Effector memory CD4-positive, alpha-beta T cell (primary cell): Measurements from ENCODE around the gene PLEKHA7.

Source experiments
- DNase-seq, 3 donors: peaks; one replicate each; pipeline ENCODE4 v3.0.0-alpha.2; 2020
- H3K27ac ChIP-seq: 2 replicates; pipeline ENCODE4 v1.7.0; 2013; ENCODE audit warnings: mild to moderate bottlenecking, low read length, moderate library complexity; ENCODE audit not compliant: insufficient read depth, poor library complexity, severe bottlenecking
- H3K27me3 ChIP-seq: replicated peaks from 2 replicates; pipeline ENCODE4 v1.7.0; 2013; ENCODE audit warnings: mild to moderate bottlenecking, low read length; ENCODE audit not compliant: insufficient read depth, control insufficient read depth, poor library complexity, severe bottlenecking
- H3K36me3 ChIP-seq: 2 replicates; pipeline ENCODE4 v1.7.0; 2013; ENCODE audit warnings: mild to moderate bottlenecking, low read length, moderate library complexity; ENCODE audit not compliant: control insufficient read depth, insufficient read depth
- H3K4me1 ChIP-seq: 2 replicates; pipeline ENCODE4 v1.7.0; 2013; ENCODE audit warnings: low read length, mild to moderate bottlenecking; ENCODE audit not compliant: control insufficient read depth, insufficient read depth, poor library complexity, severe bottlenecking
- H3K4me3 ChIP-seq: 2 replicates; pipeline ENCODE4 v1.7.0; 2013; ENCODE audit warnings: low read length, low read depth, mild to moderate bottlenecking; ENCODE audit not compliant: insufficient read depth, poor library complexity, severe bottlenecking
- H3K9me3 ChIP-seq: 2 replicates; pipeline ENCODE4 v1.7.0; 2013; ENCODE audit warnings: mild to moderate bottlenecking, low read length, moderate library complexity; ENCODE audit not compliant: control insufficient read depth

Gene PLEKHA7

GRCh38 chr11:16933291-16933690, 80.9 kb downstream of the PLEKHA7 start:
- Histone ChIP-seq H3K4me3 (no peak overlapping the region), H3K4me1 (no peaks in the 10 kb centered on the region), H3K9me3 (no peaks in the 10 kb centered on the region), H3K27me3 (peaks cover 3% of the 10 kb centered on the region), H3K36me3 (no peaks in the 10 kb centered on the region), H3K27ac (no peak overlapping the region)
- DNase-seq: no peak

DNA sequence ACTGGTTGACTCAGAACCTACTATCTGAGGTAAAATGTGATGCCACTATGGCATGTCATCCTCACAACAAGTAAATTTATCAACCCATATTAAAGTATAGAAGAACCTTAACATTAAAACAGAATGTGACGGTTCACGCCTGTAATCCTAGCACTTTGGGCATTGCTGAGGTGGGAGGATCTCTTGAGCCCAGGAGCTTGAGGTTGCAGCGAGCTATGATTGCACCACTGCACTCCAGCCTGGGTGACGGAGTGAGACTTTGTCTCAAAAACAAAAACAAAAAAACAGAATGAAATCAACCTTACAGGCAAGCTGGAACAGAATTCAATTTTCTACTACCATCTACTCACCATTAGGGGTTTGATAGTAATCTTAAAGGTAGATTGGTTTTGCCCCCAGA, 86.2 kb downstream of the PLEKHA7 start:
- H3K27ac ChIP-seq: no peak overlapping the region
- no peak for DNase-seq
- no peaks in the 10 kb centered on the region for H3K9me3 ChIP-seq
- H3K27me3 ChIP-seq: peaks cover 3% of the 10 kb centered on the region
- H3K4me3 ChIP-seq: no peak overlapping the region
- no peaks in the 10 kb centered on the region for H3K36me3 ChIP-seq
- peaks cover 8% of the 10 kb centered on the region for H3K4me1 ChIP-seq

DNA sequence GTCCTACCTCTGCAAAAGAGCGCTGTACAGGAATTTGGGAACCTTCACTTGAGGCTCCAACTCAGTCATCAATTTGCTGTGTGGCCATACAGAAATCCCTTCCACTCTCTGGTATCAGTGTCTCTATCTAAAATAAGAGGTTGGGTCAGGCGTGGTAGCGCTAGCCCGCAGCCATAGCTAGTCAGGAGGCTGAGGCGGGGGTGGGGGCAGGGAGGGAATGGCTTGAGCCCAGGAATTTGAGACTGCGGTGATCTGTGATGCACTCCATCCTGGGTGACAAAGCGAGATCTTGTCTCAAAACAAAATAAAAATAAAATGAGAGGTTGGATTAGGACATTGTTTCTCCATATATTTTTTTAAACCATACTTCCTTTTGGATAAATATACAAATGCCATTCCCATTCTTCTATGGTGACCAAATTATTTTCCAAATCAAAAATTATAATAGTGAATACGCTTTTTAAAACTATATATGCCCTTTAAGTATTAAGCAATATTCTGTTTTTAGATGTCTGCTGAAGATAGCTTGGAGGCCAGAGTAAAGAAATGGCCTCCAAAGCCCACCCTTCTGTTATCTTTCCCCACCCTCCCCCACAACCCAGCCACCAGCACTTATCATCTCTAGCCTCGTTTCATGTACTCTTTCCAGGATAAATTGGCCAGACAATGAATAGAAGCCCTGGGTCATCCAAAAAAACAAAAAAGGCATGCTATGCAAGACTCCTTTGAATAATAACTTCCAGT, 87.2 kb downstream of the PLEKHA7 start:
- H3K9me3 ChIP-seq: no peaks in the 10 kb centered on the region
- peaks cover 3% of the 10 kb centered on the region for H3K27me3 ChIP-seq
- H3K4me1 ChIP-seq: peaks cover 8% of the 10 kb centered on the region
- no peak overlapping the region for H3K4me3 ChIP-seq
- no peak for DNase-seq
- H3K36me3 ChIP-seq: no peaks in the 10 kb centered on the region
- no peak overlapping the region for H3K27ac ChIP-seq

- H3K4me1 ChIP-seq: peaks cover 8% of the 10 kb centered on the region
- H3K36me3 ChIP-seq: no peaks in the 10 kb centered on the region
- DNase-seq: no peak
- H3K27ac ChIP-seq: no peak overlapping the region
- peaks cover 3% of the 10 kb centered on the region for H3K27me3 ChIP-seq
- H3K9me3 ChIP-seq: no peaks in the 10 kb centered on the region
- peak overlapping the region; percentile 15 for H3K4me3 ChIP-seq
Observed at GRCh38 chr11:16925561-16926065, 88.6 kb downstream of the PLEKHA7 start.

DNA sequence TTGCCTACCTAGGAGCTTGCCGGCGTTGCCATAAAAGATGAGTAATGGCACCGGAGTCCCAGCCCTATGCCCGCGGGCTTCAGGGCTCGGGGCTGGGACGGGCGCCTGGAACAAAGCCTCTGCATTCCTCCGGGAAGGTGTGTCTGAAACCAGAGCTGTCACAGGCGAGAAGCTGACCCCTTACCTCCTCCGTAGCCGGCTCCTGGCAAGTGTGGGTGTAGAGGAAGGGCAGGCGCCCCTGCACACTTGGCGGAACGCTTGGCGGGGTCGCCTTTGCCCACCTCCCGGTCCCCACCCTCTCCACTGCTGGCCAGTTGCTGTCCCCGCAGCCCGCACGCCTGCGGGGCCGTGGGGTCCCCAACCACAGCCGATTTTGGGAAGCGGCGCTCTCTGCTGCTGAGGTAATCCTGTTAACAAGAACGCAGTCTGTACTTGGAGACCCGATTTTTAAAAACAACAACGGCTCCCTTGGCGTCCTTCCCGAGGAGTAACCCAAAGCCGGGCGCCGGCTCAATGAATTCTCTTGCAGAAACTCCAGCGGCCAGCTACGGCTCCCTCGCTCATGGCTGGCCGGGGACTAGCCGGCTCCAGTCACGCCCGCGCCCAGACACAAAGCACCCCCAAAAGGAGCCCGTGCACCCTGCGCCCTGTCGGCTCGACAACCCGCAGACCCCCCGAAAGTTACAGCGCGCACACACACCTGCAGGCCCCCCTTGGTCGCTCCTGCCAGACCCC, 89.2 kb downstream of the PLEKHA7 start:
- Histone ChIP-seq H3K27me3 (peaks cover 3% of the 10 kb centered on the region), H3K27ac (no peak overlapping the region), H3K4me3 (peak overlapping the region; percentile 15), H3K4me1 (peaks cover 8% of the 10 kb centered on the region), H3K9me3 (no peaks in the 10 kb centered on the region), H3K36me3 (no peaks in the 10 kb centered on the region)
- no peak for DNase-seq

GRCh38 chr11:16924462-16924825, 89.8 kb downstream of the PLEKHA7 start:
- no peak overlapping the region for H3K27ac ChIP-seq
- H3K4me3 ChIP-seq: no peak overlapping the region
- H3K27me3 ChIP-seq: peaks cover 3% of the 10 kb centered on the region
- H3K9me3 ChIP-seq: no peaks in the 10 kb centered on the region
- H3K4me1 ChIP-seq: peaks cover 8% of the 10 kb centered on the region
- DNase-seq: no peak
- H3K36me3 ChIP-seq: no peaks in the 10 kb centered on the region

DNA sequence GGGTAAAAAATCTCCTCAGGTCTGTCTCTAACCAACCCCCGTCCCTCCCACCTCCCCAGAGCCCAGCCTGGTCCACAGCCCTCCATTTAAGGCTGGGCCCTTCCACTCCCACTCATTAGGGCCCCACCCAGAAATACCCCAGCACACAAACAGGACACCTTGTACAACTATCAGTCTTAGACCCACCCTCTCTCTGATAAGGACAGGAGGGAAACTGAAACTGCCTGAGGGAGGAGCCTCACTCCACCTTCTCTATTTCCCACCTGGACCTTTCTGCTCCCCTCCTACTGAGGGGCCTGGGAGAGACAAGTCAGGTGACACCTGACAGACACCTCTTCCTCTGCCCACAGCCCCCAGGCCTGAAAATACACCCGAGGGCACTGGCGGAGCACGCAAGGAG, 90.2 kb downstream of the PLEKHA7 start:
- no peak for DNase-seq
- Histone ChIP-seq H3K27me3 (peaks cover 2% of the 10 kb centered on the region), H3K9me3 (no peaks in the 10 kb centered on the region), H3K4me1 (peaks cover 8% of the 10 kb centered on the region), H3K4me3 (no peak overlapping the region), H3K36me3 (no peaks in the 10 kb centered on the region), H3K27ac (no peak overlapping the region)

DNA sequence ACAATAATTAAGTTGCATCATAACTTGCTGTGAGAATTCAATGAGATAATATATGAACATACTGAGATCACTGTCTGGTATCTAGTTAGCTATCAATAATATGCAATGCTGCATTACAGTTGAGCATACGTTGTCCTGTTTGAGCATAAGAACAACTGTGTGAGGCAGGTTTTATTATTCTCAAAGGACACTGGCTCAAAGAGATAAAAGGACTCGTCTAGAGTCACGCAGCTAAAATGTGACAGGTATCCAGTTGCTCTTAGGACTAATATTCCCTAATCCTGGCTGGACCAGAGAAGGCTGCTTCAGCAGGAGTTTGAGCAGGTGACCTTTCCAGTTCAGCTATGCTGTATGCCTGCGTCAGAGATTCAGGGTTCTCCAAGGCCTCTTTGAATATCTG, 92.5 kb downstream of the PLEKHA7 start:
- H3K9me3 ChIP-seq: no peaks in the 10 kb centered on the region
- DNase-seq: no peak
- no peak overlapping the region for H3K4me3 ChIP-seq
- H3K4me1 ChIP-seq: peaks cover 8% of the 10 kb centered on the region
- H3K27ac ChIP-seq: no peak overlapping the region
- no peaks in the 10 kb centered on the region for H3K36me3 ChIP-seq
- H3K27me3 ChIP-seq: no peaks in the 10 kb centered on the region

DNA sequence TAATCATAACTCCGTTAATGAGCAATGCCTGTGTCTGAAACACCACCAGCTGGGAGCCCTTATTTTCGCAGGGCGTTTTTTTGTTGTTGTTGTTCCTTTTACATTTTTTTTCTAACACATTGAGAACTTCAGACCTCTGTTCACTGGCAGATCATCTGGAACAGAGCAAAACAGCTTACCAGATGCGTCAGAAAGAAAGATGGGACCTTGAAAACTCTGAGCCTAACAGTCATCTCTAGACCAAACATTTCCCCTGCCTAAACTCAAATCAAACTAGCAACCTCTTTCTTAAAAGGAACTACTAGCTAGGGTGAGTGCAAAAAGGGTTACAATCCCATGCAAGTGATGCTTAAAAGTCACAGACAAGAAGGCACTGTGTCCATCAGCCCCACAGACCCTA, 93.2 kb downstream of the PLEKHA7 start:
- no peak overlapping the region for H3K27ac ChIP-seq
- no peaks in the 10 kb centered on the region for H3K9me3 ChIP-seq
- no peaks in the 10 kb centered on the region for H3K27me3 ChIP-seq
- DNase-seq: no peak
- peaks cover 8% of the 10 kb centered on the region for H3K4me1 ChIP-seq
- no peak overlapping the region for H3K4me3 ChIP-seq
- no peaks in the 10 kb centered on the region for H3K36me3 ChIP-seq

GRCh38 chr11:16920559-16920958, 93.7 kb downstream of the PLEKHA7 start:
- Histone ChIP-seq H3K9me3 (no peaks in the 10 kb centered on the region), H3K36me3 (no peaks in the 10 kb centered on the region), H3K4me1 (peaks cover 5% of the 10 kb centered on the region), H3K27me3 (no peaks in the 10 kb centered on the region), H3K27ac (no peak overlapping the region), H3K4me3 (no peak overlapping the region)
- no peak for DNase-seq
